ENCODE data around the gene DAB2. TPM values are rescaled to one million over a fixed set of nuclear protein-coding genes. Genes with fewer than 3 reads are reported as not detected.

Gene DAB2
- total RNA-seq, 1 donor from 2014 or later, result 63.6 TPM

GRCh38 chr5:39469176-39469575 is 44.4 kb upstream of the DAB2 start:
- Mint-ChIP-seq H3K4me1 (no peaks in the 10 kb centered on the region), H3K36me3 (no peaks in the 10 kb centered on the region), H3K27me3 (ENCODE audit: low read depth) (no peaks in the 10 kb centered on the region), H3K9me3 (no peaks in the 10 kb centered on the region), H3K27ac (no peak overlapping the region), H3K4me3 (no peak overlapping the region)
- no peak for DNase-seq (ENCODE audit: low spot score in 2 of 2, unreplicated experiment in 2 of 2)
- no peak for TF ChIP-seq CTCF (IDR thresholded peaks at IDR 0.05; ENCODE audit: unreplicated experiment)

- Mint-ChIP-seq H3K36me3 (no peaks in the 10 kb centered on the region), H3K4me3 (no peak overlapping the region), H3K4me1 (no peaks in the 10 kb centered on the region), H3K9me3 (no peaks in the 10 kb centered on the region), H3K27ac (no peak overlapping the region), H3K27me3 (ENCODE audit: low read depth) (peaks cover 4% of the 10 kb centered on the region)
- no peak for DNase-seq (ENCODE audit: low spot score in 2 of 2, unreplicated experiment in 2 of 2)
- no peak for TF ChIP-seq CTCF (IDR thresholded peaks at IDR 0.05; ENCODE audit: unreplicated experiment)
These were observed 42.1 kb upstream of the DAB2 start for GRCh38 chr5:39466846-39467245.

GRCh38 chr5:39465843-39466242 is 41.1 kb upstream of the DAB2 start:
- no peak overlapping the region for H3K4me3 Mint-ChIP-seq
- no peaks in the 10 kb centered on the region for H3K9me3 Mint-ChIP-seq

GRCh38 chr5:39465097-39465496 is 40.3 kb upstream of the DAB2 start:
- Mint-ChIP-seq H3K4me3 (no peak overlapping the region), H3K9me3 (no peaks in the 10 kb centered on the region), H3K27ac (no peak overlapping the region), H3K27me3 (ENCODE audit: low read depth) (peaks cover 4% of the 10 kb centered on the region), H3K4me1 (peaks cover 2% of the 10 kb centered on the region), H3K36me3 (no peaks in the 10 kb centered on the region)
- no peak for TF ChIP-seq CTCF (IDR thresholded peaks at IDR 0.05; ENCODE audit: unreplicated experiment)
- no peak for DNase-seq (ENCODE audit: low spot score in 2 of 2, unreplicated experiment in 2 of 2)

More at GRCh38 chr5:39465843-39466242, 41.1 kb upstream of the DAB2 start:
- no peak for TF ChIP-seq CTCF (IDR thresholded peaks at IDR 0.05; ENCODE audit: unreplicated experiment)
- H3K27me3 Mint-ChIP-seq (ENCODE audit: low read depth), result peaks cover 4% of the 10 kb centered on the region
- no peaks in the 10 kb centered on the region for H3K4me1 Mint-ChIP-seq
- H3K27ac Mint-ChIP-seq, result no peak overlapping the region
- no peak for DNase-seq (ENCODE audit: low spot score in 2 of 2, unreplicated experiment in 2 of 2)
- no peaks in the 10 kb centered on the region for H3K36me3 Mint-ChIP-seq

GRCh38 chr5:39464088-39464487 is 39.3 kb upstream of the DAB2 start:
- Mint-ChIP-seq H3K36me3 (no peaks in the 10 kb centered on the region), H3K4me1 (peaks cover 5% of the 10 kb centered on the region), H3K4me3 (no peak overlapping the region), H3K27me3 (ENCODE audit: low read depth) (peaks cover 4% of the 10 kb centered on the region), H3K27ac (no peak overlapping the region), H3K9me3 (no peaks in the 10 kb centered on the region)
- no peak for DNase-seq (ENCODE audit: low spot score in 2 of 2, unreplicated experiment in 2 of 2)
- TF ChIP-seq CTCF (IDR thresholded peaks at IDR 0.05; ENCODE audit: unreplicated experiment), result no peak

GRCh38 chr5:39462211-39462610 is 37.4 kb upstream of the DAB2 start:
- DNase-seq (ENCODE audit: low spot score in 2 of 2, unreplicated experiment in 2 of 2), result no peak
- no peaks in the 10 kb centered on the region for H3K36me3 Mint-ChIP-seq
- no peak for TF ChIP-seq CTCF (IDR thresholded peaks at IDR 0.05; ENCODE audit: unreplicated experiment)
- peaks cover 4% of the 10 kb centered on the region for H3K27me3 Mint-ChIP-seq (ENCODE audit: low read depth)
- H3K4me3 Mint-ChIP-seq, result no peak overlapping the region
- peaks cover 9% of the 10 kb centered on the region for H3K9me3 Mint-ChIP-seq
- H3K27ac Mint-ChIP-seq, result no peak overlapping the region
- peaks cover 16% of the 10 kb centered on the region for H3K4me1 Mint-ChIP-seq
